Measurements from ENCODE around the gene MMP24.

Gene MMP24

GRCh38 chr20:35240083-35240810 is 13.8 kb downstream of the MMP24 start:
- no peaks in the 10 kb centered on the region for H3K36me3 ChIP-seq
- H3K27me3 ChIP-seq (ENCODE audit: insufficient read depth, low read depth, severe bottlenecking) = no peaks in the 10 kb centered on the region
- no peak for TF ChIP-seq CTCF (IDR thresholded peaks at IDR 0.05; ENCODE audit: low read depth, low read length)
- peaks cover 8% of the 10 kb centered on the region for H3K9me3 ChIP-seq (ENCODE audit: severe bottlenecking)
- DNase-seq = no peak
- H3K27ac ChIP-seq = no peak overlapping the region
- no peak overlapping the region for H3K4me3 ChIP-seq (ENCODE audit: low read depth, low read length)

GRCh38 chr20:35240811-35241293 is 14.4 kb downstream of the MMP24 start:
- Histone ChIP-seq H3K27me3 (ENCODE audit: insufficient read depth, low read depth, severe bottlenecking) (no peaks in the 10 kb centered on the region), H3K4me3 (ENCODE audit: low read depth, low read length) (no peak overlapping the region), H3K27ac (no peak overlapping the region), H3K36me3 (no peaks in the 10 kb centered on the region), H3K9me3 (ENCODE audit: severe bottlenecking) (peaks cover 8% of the 10 kb centered on the region)
- DNase-seq = no peak
- no peak for TF ChIP-seq CTCF (IDR thresholded peaks at IDR 0.05; ENCODE audit: low read depth, low read length)

GRCh38 chr20:35243317-35243716 is 16.8 kb downstream of the MMP24 start:
- no peaks in the 10 kb centered on the region for H3K9me3 ChIP-seq (ENCODE audit: severe bottlenecking)

GRCh38 chr20:35243986-35244385 is 17.5 kb downstream of the MMP24 start:
- DNase-seq = no peak
- no peak overlapping the region for H3K27ac ChIP-seq
- H3K4me3 ChIP-seq (ENCODE audit: low read depth, low read length) = no peak overlapping the region
- no peaks in the 10 kb centered on the region for H3K9me3 ChIP-seq (ENCODE audit: severe bottlenecking)
- H3K36me3 ChIP-seq = peaks cover 14% of the 10 kb centered on the region
- TF ChIP-seq CTCF (IDR thresholded peaks at IDR 0.05; ENCODE audit: low read depth, low read length) = no peak
- no peaks in the 10 kb centered on the region for H3K27me3 ChIP-seq (ENCODE audit: insufficient read depth, low read depth, severe bottlenecking)

More at GRCh38 chr20:35243317-35243716, 16.8 kb downstream of the MMP24 start:
- no peak for DNase-seq
- no peaks in the 10 kb centered on the region for H3K27me3 ChIP-seq (ENCODE audit: insufficient read depth, low read depth, severe bottlenecking)
- H3K27ac ChIP-seq = no peak overlapping the region
- peaks cover 13% of the 10 kb centered on the region for H3K36me3 ChIP-seq
- no peak overlapping the region for H3K4me3 ChIP-seq (ENCODE audit: low read depth, low read length)
- TF ChIP-seq CTCF (IDR thresholded peaks at IDR 0.05; ENCODE audit: low read depth, low read length) = no peak

GRCh38 chr20:35246723-35247122 is 20.2 kb downstream of the MMP24 start:
- Histone ChIP-seq H3K27me3 (ENCODE audit: insufficient read depth, low read depth, severe bottlenecking) (no peaks in the 10 kb centered on the region), H3K9me3 (ENCODE audit: severe bottlenecking) (no peaks in the 10 kb centered on the region), H3K27ac (no peak overlapping the region), H3K36me3 (peaks cover 27% of the 10 kb centered on the region), H3K4me3 (ENCODE audit: low read depth, low read length) (no peak overlapping the region)
- DNase-seq = no peak
- no peak for TF ChIP-seq CTCF (IDR thresholded peaks at IDR 0.05; ENCODE audit: low read depth, low read length)
